Stomach (tissue), 4 donors: ENCODE results near the gene DICER1.

Experiments used
- CTCF ChIP-seq, 7 experiments: fragments of 450-650 bp in 4 of 7; fragments of 200-600 bp in 3 of 7; sonication (generic) in 3 of 7; IDR thresholded peaks; one replicate each; pipeline ENCODE4 v1.5.1; 2016 to 2019; ENCODE audit warnings: antibody characterized with exemption in 7 of 7, control low read depth in 2 of 7, mild to moderate bottlenecking in 1 of 7
- POLR2A ChIP-seq, 4 donors: fragments of 450-650 bp; IDR thresholded peaks; one replicate each; pipeline ENCODE4 v1.6.1; 2016; ENCODE audit warnings: antibody characterized with exemption in 4 of 4, control low read depth in 2 of 4, mild to moderate bottlenecking in 1 of 4, moderate library complexity in 1 of 4

GRCh38 chr14:95064734-95065133, 92.6 kb downstream of the DICER1 start:
- TF ChIP-seq CTCF (IDR thresholded peaks at IDR 0.05) = no peak
- TF ChIP-seq POLR2A (IDR thresholded peaks at IDR 0.05) = no peak
